AG09309 (cell line): ENCODE results near the gene MMP10.

Source experiments
- DNase-seq: peaks from one replicate; pipeline ENCODE4 v3.0.0-alpha.2; 2010; ENCODE audit warnings: low read depth
- H3K4me3 ChIP-seq: 2 replicates; pipeline ENCODE4 v1.5.1; 2011; ENCODE audit warnings: mild to moderate bottlenecking, low read depth, low read length, moderate library complexity; ENCODE audit not compliant: control insufficient read depth
- TF ChIP-seq, protein P1 (sequence below): IDR thresholded peaks from 2 replicates; pipeline ENCODE4 v1.5.1; 2011; ENCODE audit warnings: mild to moderate bottlenecking, low read depth, low read length, inconsistent platforms; ENCODE audit not compliant: insufficient read depth, control insufficient read depth; ENCODE audit errors: missing control alignments

The MMP10 gene

DNA sequence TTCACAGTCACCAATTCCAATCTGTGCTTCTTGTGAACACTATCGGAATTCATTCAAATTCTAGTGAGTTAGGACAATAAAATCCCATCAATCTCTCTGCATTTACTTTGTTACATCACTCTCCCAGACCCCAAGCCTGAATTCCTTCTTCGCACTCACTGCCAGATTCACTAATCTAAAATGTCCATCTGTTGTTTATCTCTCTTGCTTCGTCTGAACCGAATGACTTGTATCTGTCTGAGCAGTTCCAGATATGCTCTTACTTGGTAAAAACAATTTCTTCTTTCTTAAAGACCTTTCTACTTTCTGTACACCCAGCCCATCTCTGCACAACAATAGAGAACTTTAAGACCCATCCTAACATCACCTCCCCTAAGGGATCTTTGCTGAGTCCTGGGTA is 7.0 kb downstream of the MMP10 start:
- H3K4me3 ChIP-seq, result no peak overlapping the region
- TF ChIP-seq, protein P1, sequence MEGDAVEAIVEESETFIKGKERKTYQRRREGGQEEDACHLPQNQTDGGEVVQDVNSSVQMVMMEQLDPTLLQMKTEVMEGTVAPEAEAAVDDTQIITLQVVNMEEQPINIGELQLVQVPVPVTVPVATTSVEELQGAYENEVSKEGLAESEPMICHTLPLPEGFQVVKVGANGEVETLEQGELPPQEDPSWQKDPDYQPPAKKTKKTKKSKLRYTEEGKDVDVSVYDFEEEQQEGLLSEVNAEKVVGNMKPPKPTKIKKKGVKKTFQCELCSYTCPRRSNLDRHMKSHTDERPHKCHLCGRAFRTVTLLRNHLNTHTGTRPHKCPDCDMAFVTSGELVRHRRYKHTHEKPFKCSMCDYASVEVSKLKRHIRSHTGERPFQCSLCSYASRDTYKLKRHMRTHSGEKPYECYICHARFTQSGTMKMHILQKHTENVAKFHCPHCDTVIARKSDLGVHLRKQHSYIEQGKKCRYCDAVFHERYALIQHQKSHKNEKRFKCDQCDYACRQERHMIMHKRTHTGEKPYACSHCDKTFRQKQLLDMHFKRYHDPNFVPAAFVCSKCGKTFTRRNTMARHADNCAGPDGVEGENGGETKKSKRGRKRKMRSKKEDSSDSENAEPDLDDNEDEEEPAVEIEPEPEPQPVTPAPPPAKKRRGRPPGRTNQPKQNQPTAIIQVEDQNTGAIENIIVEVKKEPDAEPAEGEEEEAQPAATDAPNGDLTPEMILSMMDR, result no peak
- no peak for DNase-seq

DNA sequence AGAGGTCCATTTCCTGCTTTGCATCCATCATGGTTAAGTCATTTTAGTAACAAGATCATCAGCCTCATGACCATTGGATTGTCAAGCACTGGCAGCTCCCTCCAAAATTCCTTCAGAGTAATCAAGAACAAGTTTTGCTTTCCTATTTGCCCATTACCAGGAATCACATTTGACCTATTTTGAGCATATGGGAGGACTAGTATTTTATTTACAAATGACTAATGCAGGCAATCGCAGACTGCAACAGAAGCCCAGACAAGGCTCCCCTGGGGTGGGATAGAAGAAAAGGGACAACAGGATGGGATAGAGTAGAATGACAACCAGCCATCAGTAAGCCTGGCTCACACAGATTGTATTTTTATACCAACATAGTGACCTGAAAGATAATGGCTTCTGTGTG is 9.1 kb downstream of the MMP10 start:
- DNase-seq, result no peak
- TF ChIP-seq, protein P1, result no peak

DNA sequence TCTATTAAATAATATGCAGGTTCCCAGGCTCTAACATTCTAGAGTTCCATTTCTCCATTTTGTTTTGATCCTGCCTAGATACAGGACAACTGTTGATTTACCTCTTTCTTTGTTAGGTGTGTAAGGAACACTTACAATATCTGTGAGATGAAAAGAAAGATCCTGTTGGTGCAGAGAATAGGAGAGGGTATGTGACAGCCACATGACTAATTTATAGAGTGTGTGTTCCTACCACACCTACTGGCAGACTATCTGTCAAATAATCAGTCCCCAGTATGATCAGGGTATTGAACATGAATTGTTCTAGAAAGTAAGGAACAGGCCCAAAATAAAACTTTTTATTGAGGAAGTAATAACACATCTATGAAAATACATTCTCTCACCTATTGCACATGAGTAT is 10.2 kb downstream of the MMP10 start:
- DNase-seq, result no peak
- no peak overlapping the region for H3K4me3 ChIP-seq
- TF ChIP-seq, protein P1, result no peak

More for the DNA sequence above, 9.1 kb downstream of the MMP10 start:
- H3K4me3 ChIP-seq, result no peak overlapping the region

DNA sequence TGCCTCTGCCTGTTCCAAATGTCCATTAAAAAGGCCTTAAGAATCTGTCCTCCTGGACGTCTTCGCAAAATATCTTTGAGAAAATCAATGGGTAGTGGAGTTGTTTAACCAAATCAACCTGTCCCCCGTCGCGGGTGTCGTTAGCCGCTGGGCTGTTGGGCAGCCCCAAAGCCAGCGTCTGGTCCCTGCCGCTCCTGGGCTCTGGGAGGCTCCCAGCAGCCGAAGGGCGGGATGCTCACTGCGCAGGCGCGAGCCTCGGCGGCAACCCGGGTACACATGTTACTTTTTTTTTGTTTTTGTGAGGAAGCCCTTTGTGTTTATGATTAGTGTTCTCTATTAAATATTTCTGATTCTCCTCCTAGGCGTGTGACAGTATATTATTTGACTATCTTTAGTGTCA is 12.6 kb downstream of the MMP10 start:
- H3K4me3 ChIP-seq, result no peak overlapping the region
- TF ChIP-seq, protein P1, result no peak
- DNase-seq, result no peak

DNA sequence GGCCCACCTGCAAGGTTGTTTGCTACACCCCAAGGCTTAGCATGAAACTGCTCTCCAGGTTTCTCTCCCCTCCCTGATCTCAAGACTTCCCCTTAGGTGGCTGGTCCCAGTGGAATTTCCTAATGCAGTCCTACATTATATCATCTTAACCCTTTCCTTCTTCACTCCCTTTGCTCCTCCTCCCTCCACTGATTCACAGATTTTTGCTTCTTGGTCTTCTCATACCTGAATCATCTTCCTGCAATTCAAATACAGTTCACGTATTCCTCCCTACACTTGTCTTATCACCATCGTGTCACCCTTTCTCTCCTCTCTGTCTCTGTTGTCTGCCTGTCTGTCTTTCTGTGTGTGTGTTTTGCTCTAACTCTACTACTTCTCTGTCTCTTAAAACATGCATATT is 17.0 kb downstream of the MMP10 start:
- H3K4me3 ChIP-seq, result no peak overlapping the region
- DNase-seq, result no peak
- TF ChIP-seq, protein P1, result no peak

DNA sequence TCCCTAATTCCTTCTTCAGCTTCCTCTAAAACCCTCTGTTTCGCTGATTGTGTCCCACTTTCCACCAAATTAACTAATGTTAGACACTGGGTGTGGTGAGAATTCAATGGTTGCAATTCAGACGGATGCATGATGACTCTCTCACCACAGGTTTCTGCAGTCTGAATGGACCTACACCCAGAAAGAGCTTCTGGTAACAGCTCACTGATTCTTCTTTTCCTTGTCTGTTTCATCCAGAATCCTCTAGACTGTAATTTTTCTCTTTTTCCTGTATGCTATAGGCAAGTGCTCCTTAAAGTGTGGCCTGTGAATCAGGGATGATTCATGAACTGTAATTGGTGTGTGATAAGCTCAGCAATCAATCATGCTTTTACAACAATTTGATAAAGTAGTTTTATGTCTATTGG is 18.1 kb downstream of the MMP10 start:
- TF ChIP-seq, protein P1, result no peak
- peak; percentile 3 for DNase-seq
- H3K4me3 ChIP-seq, result no peak overlapping the region
